H1 (cell line): ENCODE data around the gene MTCH2. TPM values are rescaled to one million over a fixed set of nuclear protein-coding genes. Genes with fewer than 3 reads are reported as not detected.

ENCODE experiments used
- CTCF ChIA-PET: fragments of 300-600 bp; sonication (Branson Sonifier 250); formaldehyde crosslinking; loops from one replicate; lab custom pipeline; 2021; ENCODE audit not compliant: partially characterized antibody; lab: Charles Lee
- POLR2A ChIA-PET: fragments of 300-600 bp; sonication (Branson Sonifier 250); formaldehyde crosslinking; loops from one replicate; lab custom pipeline; 2021; ENCODE audit warnings: inconsistent platforms; ENCODE audit not compliant: partially characterized antibody; lab: Charles Lee
- DNase-seq, 2 experiments: peaks; one replicate each; pipeline versions ENCODE4 v3.0.0 to v3.0.0-alpha.2; 2010 to 2022; ENCODE audit warnings: low spot score in 2 of 2, low read depth in 1 of 2, mixed read lengths in 1 of 2
- FAIRE-seq: peaks from 2 replicates; lab custom pipeline; 2011; peaks lifted over from hg19 to GRCh38; lab: Jason Lieb, UNC
- H2AFZ ChIP-seq: 2 replicates; pipeline ENCODE4 v1.8.1; 2012; ENCODE audit warnings: low read length, inconsistent platforms
- H2AK5ac ChIP-seq: 2 replicates; pipeline ENCODE4 v1.6.1; 2013; ENCODE audit warnings: low read depth, low read length
- H2BK120ac ChIP-seq: replicated peaks from 2 replicates; pipeline ENCODE3; 2013; ENCODE audit warnings: low read depth, low read length, inconsistent platforms
- H2BK12ac ChIP-seq: 2 replicates; pipeline ENCODE4 v1.6.1; 2013; ENCODE audit warnings: low read depth, low read length
- H2BK15ac ChIP-seq: 2 replicates; pipeline ENCODE4 v1.6.1; 2013; ENCODE audit warnings: low read length
- H2BK20ac ChIP-seq: 2 replicates; pipeline ENCODE4 v1.6.1; 2013; ENCODE audit warnings: low read length
- H2BK5ac ChIP-seq: 2 replicates; pipeline ENCODE4 v1.6.1; 2013; ENCODE audit warnings: low read depth, low read length
- H3K14ac ChIP-seq: 2 replicates; pipeline ENCODE4 v1.6.1; 2013; ENCODE audit warnings: inconsistent platforms; ENCODE audit not compliant: insufficient read length
- H3K18ac ChIP-seq: 2 replicates; pipeline ENCODE4 v1.6.1; 2013; ENCODE audit warnings: low read length; ENCODE audit errors: extremely low read depth
- H3K23ac ChIP-seq: 2 replicates; pipeline ENCODE4 v1.6.1; 2013; ENCODE audit warnings: inconsistent platforms; ENCODE audit not compliant: insufficient read length
- H3K23me2 ChIP-seq: 2 replicates; pipeline ENCODE4 v1.6.1; 2013; ENCODE audit warnings: low read depth, low read length
- H3K27ac ChIP-seq: 2 replicates; pipeline ENCODE4 v1.6.1; 2011; ENCODE audit warnings: low read depth, low read length, inconsistent platforms
- H3K27me3 ChIP-seq, 4 experiments: replicated peaks in 1 of 4; 1 replicate in 1 of 4; 2 replicates in 3 of 4; pipeline versions ENCODE4 v1.6.1 to v1.8.1; 2011 to 2013; ENCODE audit warnings: low read length in 3 of 4, mild to moderate bottlenecking in 3 of 4, inconsistent platforms in 2 of 4, mixed read lengths in 2 of 4, moderate library complexity in 1 of 4; ENCODE audit not compliant: control insufficient read depth in 3 of 4, insufficient read depth in 3 of 4; ENCODE audit errors: extremely low read depth in 1 of 4
- H3K36me3 ChIP-seq, 4 experiments: 2 replicates each; pipeline versions ENCODE4 v1.6.1 to v1.8.1; 2011 to 2013; ENCODE audit warnings: mild to moderate bottlenecking in 4 of 4, low read length in 3 of 4, moderate library complexity in 2 of 4, control low read depth in 1 of 4, inconsistent platforms in 1 of 4; ENCODE audit not compliant: insufficient read depth in 4 of 4, control insufficient read depth in 2 of 4
- H3K4ac ChIP-seq: replicated peaks from 2 replicates; pipeline ENCODE3; 2013; ENCODE audit warnings: low read length, low read depth, mixed read lengths, inconsistent platforms; ENCODE audit not compliant: insufficient read length
- H3K4me1 ChIP-seq, 4 experiments: replicated peaks in 1 of 4; 1 replicate in 1 of 4; 2 replicates in 3 of 4; pipeline versions ENCODE4 v1.6.1 to v1.8.1; 2011 to 2013; ENCODE audit warnings: low read length in 3 of 4, inconsistent platforms in 2 of 4, mixed read lengths in 1 of 4; ENCODE audit not compliant: insufficient read depth in 4 of 4, control insufficient read depth in 3 of 4
- H3K4me2 ChIP-seq, 2 experiments: 2 replicates each; pipeline versions ENCODE4 v1.6.1 to v1.8.1; 2011 to 2013; ENCODE audit warnings: low read depth in 2 of 2, low read length in 2 of 2, control low read depth in 1 of 2, inconsistent platforms in 1 of 2, mild to moderate bottlenecking in 1 of 2; ENCODE audit not compliant: insufficient read depth in 1 of 2
- H3K4me3 ChIP-seq, 4 experiments: fragments of 200-600, 300-600 bp in 1 of 4; sonication (generic), shearing (Covaris generic), sonication (Bioruptor Twin) in 1 of 4; 2 replicates each; pipeline versions ENCODE4 v1.5.1 to v1.8.1; 2011 to 2016; ENCODE audit warnings: low read length in 4 of 4, low read depth in 3 of 4, control low read depth in 2 of 4, inconsistent platforms in 2 of 4, mild to moderate bottlenecking in 2 of 4, mixed read lengths in 1 of 4, moderate library complexity in 1 of 4; ENCODE audit not compliant: insufficient read depth in 2 of 4; ENCODE audit errors: extremely low read depth in 1 of 4
- H3K56ac ChIP-seq: replicated peaks from 2 replicates; pipeline ENCODE3; 2013; ENCODE audit warnings: low read depth, mild to moderate bottlenecking, mixed read lengths, low read length, inconsistent platforms; ENCODE audit not compliant: insufficient read length
- H3K79me1 ChIP-seq: 2 replicates; pipeline ENCODE4 v1.6.1; 2013; ENCODE audit warnings: low read depth, low read length, control low read depth
- H3K79me2 ChIP-seq, 2 experiments: 2 replicates each; pipeline versions ENCODE4 v1.6.1 to v1.8.1; 2012 to 2013; ENCODE audit warnings: low read length in 2 of 2, mild to moderate bottlenecking in 2 of 2, inconsistent platforms in 1 of 2; ENCODE audit not compliant: insufficient read depth in 2 of 2, control insufficient read depth in 1 of 2
- H3K9ac ChIP-seq, 4 experiments: replicated peaks in 1 of 4; 1 replicate in 1 of 4; 2 replicates in 3 of 4; pipeline versions ENCODE4 v1.6.1 to v1.8.1; 2011 to 2013; ENCODE audit warnings: low read depth in 3 of 4, low read length in 3 of 4, control low read depth in 2 of 4, mild to moderate bottlenecking in 2 of 4, moderate library complexity in 2 of 4, inconsistent platforms in 1 of 4; ENCODE audit errors: extremely low read depth in 1 of 4
- H3K9me3 ChIP-seq, 2 experiments: 2 replicates each; pipeline versions ENCODE4 v1.6.1 to v1.8.1; 2012 to 2013; ENCODE audit warnings: mild to moderate bottlenecking in 2 of 2, moderate library complexity in 2 of 2, control low read depth in 1 of 2, inconsistent platforms in 1 of 2, low read depth in 1 of 2, low read length in 1 of 2, mixed read lengths in 1 of 2; ENCODE audit not compliant: insufficient read depth in 2 of 2
- H4K20me1 ChIP-seq, 2 experiments: replicated peaks in 1 of 2; 2 replicates each; pipeline versions ENCODE3 to v1.8.1; 2011 to 2013; ENCODE audit warnings: inconsistent platforms in 2 of 2, low read length in 2 of 2, mild to moderate bottlenecking in 1 of 2; ENCODE audit not compliant: insufficient read depth in 2 of 2, control insufficient read depth in 1 of 2
- H4K5ac ChIP-seq: 2 replicates; pipeline ENCODE4 v1.6.1; 2013; ENCODE audit warnings: low read length, low read depth, mixed read lengths, inconsistent platforms; ENCODE audit not compliant: insufficient read length
- H4K8ac ChIP-seq: 2 replicates; pipeline ENCODE4 v1.8.0; 2013; ENCODE audit warnings: mild to moderate bottlenecking, moderate library complexity, low read length, inconsistent platforms; ENCODE audit not compliant: insufficient read depth; ENCODE audit errors: extremely low read depth
- H4K91ac ChIP-seq: replicated peaks from 2 replicates; pipeline ENCODE3; 2013; ENCODE audit warnings: low read length, mixed read lengths, inconsistent platforms; ENCODE audit not compliant: insufficient read length
- BRCA1 ChIP-seq: IDR thresholded peaks from 2 replicates; pipeline ENCODE4 v1.6.1; 2012; ENCODE audit warnings: low read depth, low read length, improper control_type of control experiment
- TCF12 ChIP-seq: IDR thresholded peaks from 2 replicates; pipeline ENCODE4 v1.6.1; 2011; ENCODE audit warnings: low read depth, mild to moderate bottlenecking, low read length
- WGBS, 2 experiments: shearing (Covaris generic) in 1 of 2; methylation state at CpG; one replicate each; pipeline versions ENCODE4 v1.1.6 to v1.1.7; 2013 to 2015; ENCODE audit warnings: low lambda C conversion rate in 2 of 2, mixed read lengths in 2 of 2, inconsistent platforms in 1 of 2, low coverage in 1 of 2, missing lambda C conversion rate in 1 of 2; ENCODE audit not compliant: insufficient replicate concordance in 2 of 2, insufficient coverage in 1 of 2, insufficient read length in 1 of 2; ENCODE audit errors: extremely low coverage in 1 of 2, missing lambda C conversion rate in 1 of 2; 5-methylcytosine and 5-hydroxymethylcytosine counted together
- polyA plus RNA-seq, 7 experiments: library from polyadenylated mRNA; depleted of rRNA in 3 of 7; stranded (reverse) in 5 of 7; unstranded in 2 of 7; fragments of >200 nt in 5 of 7; fragments of 200-250 nt in 2 of 7; gene quantifications; 1 replicate in 5 of 7; 2 replicates in 1 of 7; 4 replicates in 1 of 7; pipeline versions ENCODE4 v1.2.1 to v1.2.3, GENCODE V29; 2011 to 2013; ENCODE audit warnings: missing spikeins in 2 of 7, mixed read lengths in 2 of 7
- total RNA-seq: library from RNA; stranded (reverse); fragmentation: NEBNext Ultra II Directional; extraction: Animal tissue kit (Norgen Biotek cat#: 25700); gene quantifications from 2 replicates; pipeline ENCODE4 v1.2.1, GENCODE V29; 2021

The MTCH2 gene
- total and polyA plus RNA-seq, 2 of the 8 experiments (the other 6 are each of a cell fraction or from before 2014, with no cell fraction given): 157 to 171 TPM

DNA sequence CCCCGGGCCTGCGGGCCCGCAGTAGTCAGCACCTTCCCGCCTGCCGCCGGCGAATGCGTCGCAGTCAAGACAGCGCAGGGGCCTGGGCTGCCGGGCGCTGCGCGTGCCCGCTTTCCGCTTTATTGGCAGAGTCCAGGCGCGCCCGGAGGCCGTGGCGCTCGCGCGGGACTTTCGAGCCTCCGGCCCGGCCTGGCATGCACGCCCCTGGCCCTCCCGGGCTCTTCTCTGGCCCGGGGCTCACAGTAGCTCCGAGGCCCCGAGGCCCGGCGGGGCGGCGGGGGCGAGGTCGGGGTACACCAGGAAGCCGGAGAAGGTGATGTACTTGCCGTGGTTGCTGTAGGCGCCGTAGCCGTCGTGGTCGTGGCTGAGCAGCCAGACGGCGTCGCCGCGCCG is 52.8 kb downstream of the MTCH2 start:
- WGBS, 2 experiments: 96% methylated on average over 35 of the region's 51 CpGs; no CpG with 5 or more reads in 1 of the 2 experiments
- no peak overlapping the region for H3K4me2 ChIP-seq
- H3K23ac ChIP-seq: no peak overlapping the region
- DNase-seq (no peak), FAIRE-seq (no peak)
- H2AK5ac ChIP-seq: no peak overlapping the region
- no peak overlapping the region for H4K5ac ChIP-seq
- H4K91ac ChIP-seq: no peak overlapping the region
- H4K20me1 ChIP-seq: no peaks in the 10 kb centered on the region
- no peak overlapping the region for H3K4ac ChIP-seq
- H3K18ac ChIP-seq: no peak overlapping the region
- no peak overlapping the region for H2BK15ac ChIP-seq
- no peaks in the 10 kb centered on the region for H3K9me3 ChIP-seq
- H3K4me3 ChIP-seq: no peak overlapping the region
- H3K27ac ChIP-seq: no peak overlapping the region
- no peak overlapping the region for H3K9ac ChIP-seq
- H2BK20ac ChIP-seq: no peak overlapping the region
- H3K36me3 ChIP-seq: 0 out of 8 replicates have a peak, but pooled peaks cover 0 to 2% (median 0%) of the 10 kb centered on the region in 4 experiments
- no peak overlapping the region for H2BK120ac ChIP-seq
- H3K14ac ChIP-seq: no peak overlapping the region
- no peak overlapping the region for H2AFZ ChIP-seq
- ChIA-PET CTCF (no interaction called here), POLR2A (interaction anchor here (1.9 kb wide), 1 partner anchor 10 kb away, joined by 17 read pairs; the partner anchor contains the start of genes KBTBD4 and NDUFS3)
- TF ChIP-seq BRCA1 (no peak), TCF12 (no peak)
- TF ChIP-seq, all 59 proteins: peak for 0
- Histone ChIP-seq H3K27me3 (peaks cover 0 to 21% (median 18%) of the 10 kb centered on the region in 4 experiments; a peak in 6 of 7 replicates), H3K79me2 (no peaks in the 10 kb centered on the region), H2BK12ac (no peak overlapping the region), H3K56ac (no peak overlapping the region), H3K23me2 (peaks cover 2% of the 10 kb centered on the region; the same call in 1 of the 2 replicates), H3K4me1 (peaks cover 2 to 4% (median 4%) of the 10 kb centered on the region in 4 experiments; a peak in 6 of 7 replicates), H4K8ac (peak overlapping the region; percentile 68; the same call in 1 of the 2 replicates), H2BK5ac (no peak overlapping the region), H3K79me1 (no peaks in the 10 kb centered on the region)
